Right cardiac atrium (tissue), 5 donors: ENCODE results near the gene MRPL23. TPM values are rescaled to one million over a fixed set of nuclear protein-coding genes. Genes with fewer than 3 reads are reported as not detected.

Experiments
- ATAC-seq, 2 donors: fragments of 200-7000 bp; cut with Tn5 transposase; one replicate each; pipeline versions ENCODE4 v1.8.0 to v1.9.1; 2020; ENCODE audit warnings: moderate library complexity in 2 of 2, mild to moderate bottlenecking in 1 of 2
- DNase-seq, 3 donors: peaks; one replicate each; pipeline ENCODE4 v3.0.0-alpha.2; 2020
- H3K27ac ChIP-seq: one replicate; pipeline ENCODE4 v1.5.1; 2013; ENCODE audit warnings: mild to moderate bottlenecking, low read length, control low read depth, moderate library complexity
- H3K27me3 ChIP-seq: one replicate; pipeline ENCODE4 v1.6.1; 2013; ENCODE audit not compliant: control insufficient read depth, insufficient read depth
- H3K4me1 ChIP-seq: one replicate; pipeline ENCODE4 v1.6.1; 2013; ENCODE audit warnings: low read length; ENCODE audit not compliant: control insufficient read depth, insufficient read depth
- H3K4me3 ChIP-seq: one replicate; pipeline ENCODE4 v1.5.1; 2013; ENCODE audit warnings: low read length, control low read depth
- H3K9me3 ChIP-seq: one replicate; pipeline ENCODE4 v1.6.1; 2013; ENCODE audit warnings: low read length; ENCODE audit not compliant: control insufficient read depth
- WGBS: extraction: QIAGEN DNeasy Blood & Tissue Kit; methylation state at CpG from one replicate; pipeline ENCODE4 v1.1.7; 2013; 5-methylcytosine and 5-hydroxymethylcytosine counted together
- intact Hi-C, 4 donors: fragments of 100-400 bp; cut with DNase I; formaldehyde crosslinking; loops; one replicate each; pipeline versions ENCODE4 v1.11.0 to v1.14.0; 2022 to 2023
- polyA plus RNA-seq: library from polyadenylated mRNA; stranded (reverse); fragments of 200-250 nt; gene quantifications from one replicate; pipeline ENCODE4 v1.2.3, GENCODE V29; 2013
- total RNA-seq, 4 donors: library from RNA; stranded (reverse); fragmentation: NEBNext Ultra II Directional; extraction: Animal tissue kit (Norgen Biotek cat#: 25700); gene quantifications; one replicate each; pipeline ENCODE4 v1.2.1, GENCODE V29; 2021
- donor health status: healthy with polysubstance abuse.
- donor health status: DM: no; HTN: yes; CAD: no.
- donor health status: DM: no; HTN: no; CAD: no.
- donor health status: DM: no; HTN: yes; CAD: no; lungs with severe emphysema.
- donor health status: DM: yes; HTN: yes; CAD: no.

The MRPL23 gene
- total and polyA plus RNA-seq, 5 donors: 47.1 to 108 (median 77.1) TPM

- intact Hi-C loops: loop anchor here in 1 of 4 donors (10.0 kb wide), 1 partner anchor 217 kb away; no protein-coding TSS in a partner anchor
- Histone ChIP-seq H3K4me3 (no peak overlapping the region), H3K4me1 (no peaks in the 10 kb centered on the region), H3K27me3 (no peaks in the 10 kb centered on the region), H3K27ac (peak overlapping the region; percentile 19), H3K9me3 (no peaks in the 10 kb centered on the region)
- ATAC-seq (peak in 1 of 2 donors; percentile 8), DNase-seq (no peak)
- WGBS: 65% methylated on average over 20 of the region's 20 CpGs
These were observed 19.2 kb upstream of the MRPL23 start for GRCh38 chr11:1927848-1928469.

- DNase-seq: peak in 2 of 3 donors; percentile 58 to 60
- ATAC-seq: no peak
- H3K4me1 ChIP-seq: no peaks in the 10 kb centered on the region
These were observed 18.7 kb upstream of the MRPL23 start for GRCh38 chr11:1928470-1928890.

GRCh38 chr11:1928891-1929541 lies 18.1 kb upstream of the MRPL23 start:
- intact Hi-C loops: loop anchor here in 1 of 4 donors (10.0 kb wide), 1 partner anchor 216 kb away; no protein-coding TSS in a partner anchor
- DNase-seq: peak in 2 of 3 donors; percentile 44 to 70

More at GRCh38 chr11:1928470-1928890, 18.7 kb upstream of the MRPL23 start:
- H3K27ac ChIP-seq: no peak overlapping the region
- H3K4me3 ChIP-seq: no peak overlapping the region
- intact Hi-C loops: loop anchor here in 1 of 4 donors (10.0 kb wide), 1 partner anchor 216 kb away; no protein-coding TSS in a partner anchor
- H3K27me3 ChIP-seq: no peaks in the 10 kb centered on the region
- 82% methylated on average over 13 of the region's 13 CpGs for WGBS
- no peaks in the 10 kb centered on the region for H3K9me3 ChIP-seq

GRCh38 chr11:1929621-1930461 lies 17.3 kb upstream of the MRPL23 start:
- H3K27ac ChIP-seq: no peak overlapping the region
- intact Hi-C loops: loop anchor here in 1 of 4 donors (10.0 kb wide), 1 partner anchor 215 kb away; no protein-coding TSS in a partner anchor
- no peak for ATAC-seq

More at GRCh38 chr11:1928891-1929541, 18.1 kb upstream of the MRPL23 start:
- no peak overlapping the region for H3K27ac ChIP-seq
- no peak overlapping the region for H3K4me3 ChIP-seq
- WGBS: 91% methylated on average over 35 of the region's 35 CpGs
- no peaks in the 10 kb centered on the region for H3K27me3 ChIP-seq
- no peaks in the 10 kb centered on the region for H3K9me3 ChIP-seq
- ATAC-seq: no peak
- H3K4me1 ChIP-seq: no peaks in the 10 kb centered on the region

GRCh38 chr11:1930462-1930830 lies 16.7 kb upstream of the MRPL23 start:
- H3K4me3 ChIP-seq: no peak overlapping the region
- H3K27ac ChIP-seq: no peak overlapping the region
- 66% methylated on average over 9 of the region's 9 CpGs for WGBS
- no peaks in the 10 kb centered on the region for H3K9me3 ChIP-seq
- DNase-seq: no peak
- ATAC-seq: no peak
- H3K4me1 ChIP-seq: no peaks in the 10 kb centered on the region
- H3K27me3 ChIP-seq: no peaks in the 10 kb centered on the region
- intact Hi-C loops: no loop called here

More at GRCh38 chr11:1929621-1930461, 17.3 kb upstream of the MRPL23 start:
- Histone ChIP-seq H3K9me3 (no peaks in the 10 kb centered on the region), H3K4me1 (no peaks in the 10 kb centered on the region), H3K4me3 (no peak overlapping the region), H3K27me3 (no peaks in the 10 kb centered on the region)
- DNase-seq: peak in 2 of 3 donors; percentile 29 to 35
- WGBS: 89% methylated on average over 25 of the region's 25 CpGs

GRCh38 chr11:1931341-1932104 lies 15.6 kb upstream of the MRPL23 start:
- DNase-seq (peak; percentile 63 to 84 (median 81)), ATAC-seq (peak; percentile 25 to 42)
- H3K4me1 ChIP-seq: no peaks in the 10 kb centered on the region
- WGBS: 43% methylated on average over 18 of the region's 18 CpGs
- H3K4me3 ChIP-seq: no peak overlapping the region
- H3K27ac ChIP-seq: peak overlapping the region; percentile 43
- H3K9me3 ChIP-seq: no peaks in the 10 kb centered on the region
- no peaks in the 10 kb centered on the region for H3K27me3 ChIP-seq
- intact Hi-C loops: no loop called here

- ATAC-seq (no peak), DNase-seq (peak in 2 of 3 donors; percentile 40 to 57)
- WGBS: 87% methylated on average over 11 of the region's 11 CpGs
- no peaks in the 10 kb centered on the region for H3K4me1 ChIP-seq
- intact Hi-C loops: no loop called here
- H3K4me3 ChIP-seq: no peak overlapping the region
- H3K27ac ChIP-seq: peak overlapping the region; percentile 43
- no peaks in the 10 kb centered on the region for H3K27me3 ChIP-seq
- no peaks in the 10 kb centered on the region for H3K9me3 ChIP-seq
These were observed 15.0 kb upstream of the MRPL23 start for GRCh38 chr11:1932105-1932480.

GRCh38 chr11:1932681-1933080 lies 14.5 kb upstream of the MRPL23 start:
- H3K9me3 ChIP-seq: no peaks in the 10 kb centered on the region
- 98% methylated on average over 4 of the region's 4 CpGs for WGBS
- no peaks in the 10 kb centered on the region for H3K27me3 ChIP-seq
- no peak overlapping the region for H3K4me3 ChIP-seq
- H3K4me1 ChIP-seq: no peaks in the 10 kb centered on the region
- intact Hi-C loops: no loop called here
- DNase-seq (no peak), ATAC-seq (no peak)
- no peak overlapping the region for H3K27ac ChIP-seq

- ATAC-seq: no peak
- intact Hi-C loops: no loop called here
- H3K9me3 ChIP-seq: no peaks in the 10 kb centered on the region
- 88% methylated on average over 18 of the region's 18 CpGs for WGBS
- H3K4me3 ChIP-seq: no peak overlapping the region
- H3K27me3 ChIP-seq: no peaks in the 10 kb centered on the region
- peak in 2 of 3 donors; percentile 33 to 37 for DNase-seq
- H3K4me1 ChIP-seq: no peaks in the 10 kb centered on the region
- H3K27ac ChIP-seq: no peak overlapping the region
These were observed 13.5 kb upstream of the MRPL23 start for GRCh38 chr11:1933416-1934334.
